H1 (cell line): ENCODE measurements around the gene COL27A1. TPM values are rescaled to one million over a fixed set of nuclear protein-coding genes. Genes with fewer than 3 reads are reported as not detected.
A peak's percentile ranks its signal among the peaks of the same experiment; 100 is the strongest.

Experiments used
- CTCF ChIA-PET: fragments of 300-600 bp; sonication (Branson Sonifier 250); formaldehyde crosslinking; loops from one replicate; lab custom pipeline; 2021; ENCODE audit not compliant: partially characterized antibody; lab: Charles Lee
- POLR2A ChIA-PET: fragments of 300-600 bp; sonication (Branson Sonifier 250); formaldehyde crosslinking; loops from one replicate; lab custom pipeline; 2021; ENCODE audit warnings: inconsistent platforms; ENCODE audit not compliant: partially characterized antibody; lab: Charles Lee
- DNase-seq, 2 experiments: peaks; one replicate each; pipeline versions ENCODE4 v3.0.0 to v3.0.0-alpha.2; 2010 to 2022; ENCODE audit warnings: low spot score in 2 of 2, low read depth in 1 of 2, mixed read lengths in 1 of 2
- FAIRE-seq: peaks from 2 replicates; lab custom pipeline; 2011; peaks lifted over from hg19 to GRCh38; lab: Jason Lieb, UNC
- H2AFZ ChIP-seq: 2 replicates; pipeline ENCODE4 v1.8.1; 2012; ENCODE audit warnings: low read length, inconsistent platforms
- H2AK5ac ChIP-seq: 2 replicates; pipeline ENCODE4 v1.6.1; 2013; ENCODE audit warnings: low read depth, low read length
- H2BK120ac ChIP-seq: replicated peaks from 2 replicates; pipeline ENCODE3; 2013; ENCODE audit warnings: low read depth, low read length, inconsistent platforms
- H2BK12ac ChIP-seq: 2 replicates; pipeline ENCODE4 v1.6.1; 2013; ENCODE audit warnings: low read depth, low read length
- H2BK15ac ChIP-seq: 2 replicates; pipeline ENCODE4 v1.6.1; 2013; ENCODE audit warnings: low read length
- H2BK20ac ChIP-seq: 2 replicates; pipeline ENCODE4 v1.6.1; 2013; ENCODE audit warnings: low read length
- H2BK5ac ChIP-seq: 2 replicates; pipeline ENCODE4 v1.6.1; 2013; ENCODE audit warnings: low read depth, low read length
- H3K14ac ChIP-seq: 2 replicates; pipeline ENCODE4 v1.6.1; 2013; ENCODE audit warnings: inconsistent platforms; ENCODE audit not compliant: insufficient read length
- H3K18ac ChIP-seq: 2 replicates; pipeline ENCODE4 v1.6.1; 2013; ENCODE audit warnings: low read length; ENCODE audit errors: extremely low read depth
- H3K23ac ChIP-seq: 2 replicates; pipeline ENCODE4 v1.6.1; 2013; ENCODE audit warnings: inconsistent platforms; ENCODE audit not compliant: insufficient read length
- H3K23me2 ChIP-seq: 2 replicates; pipeline ENCODE4 v1.6.1; 2013; ENCODE audit warnings: low read depth, low read length
- H3K27ac ChIP-seq: 2 replicates; pipeline ENCODE4 v1.6.1; 2011; ENCODE audit warnings: low read depth, low read length, inconsistent platforms
- H3K27me3 ChIP-seq, 4 experiments: replicated peaks in 1 of 4; 1 replicate in 1 of 4; 2 replicates in 3 of 4; pipeline versions ENCODE4 v1.6.1 to v1.8.1; 2011 to 2013; ENCODE audit warnings: low read length in 3 of 4, mild to moderate bottlenecking in 3 of 4, inconsistent platforms in 2 of 4, mixed read lengths in 2 of 4, moderate library complexity in 1 of 4; ENCODE audit not compliant: control insufficient read depth in 3 of 4, insufficient read depth in 3 of 4; ENCODE audit errors: extremely low read depth in 1 of 4
- H3K36me3 ChIP-seq, 4 experiments: 2 replicates each; pipeline versions ENCODE4 v1.6.1 to v1.8.1; 2011 to 2013; ENCODE audit warnings: mild to moderate bottlenecking in 4 of 4, low read length in 3 of 4, moderate library complexity in 2 of 4, control low read depth in 1 of 4, inconsistent platforms in 1 of 4; ENCODE audit not compliant: insufficient read depth in 4 of 4, control insufficient read depth in 2 of 4
- H3K4ac ChIP-seq: replicated peaks from 2 replicates; pipeline ENCODE3; 2013; ENCODE audit warnings: low read length, low read depth, mixed read lengths, inconsistent platforms; ENCODE audit not compliant: insufficient read length
- H3K4me1 ChIP-seq, 4 experiments: replicated peaks in 1 of 4; 1 replicate in 1 of 4; 2 replicates in 3 of 4; pipeline versions ENCODE4 v1.6.1 to v1.8.1; 2011 to 2013; ENCODE audit warnings: low read length in 3 of 4, inconsistent platforms in 2 of 4, mixed read lengths in 1 of 4; ENCODE audit not compliant: insufficient read depth in 4 of 4, control insufficient read depth in 3 of 4
- H3K4me2 ChIP-seq, 2 experiments: 2 replicates each; pipeline versions ENCODE4 v1.6.1 to v1.8.1; 2011 to 2013; ENCODE audit warnings: low read depth in 2 of 2, low read length in 2 of 2, control low read depth in 1 of 2, inconsistent platforms in 1 of 2, mild to moderate bottlenecking in 1 of 2; ENCODE audit not compliant: insufficient read depth in 1 of 2
- H3K4me3 ChIP-seq, 4 experiments: fragments of 200-600, 300-600 bp in 1 of 4; sonication (generic), shearing (Covaris generic), sonication (Bioruptor Twin) in 1 of 4; 2 replicates each; pipeline versions ENCODE4 v1.5.1 to v1.8.1; 2011 to 2016; ENCODE audit warnings: low read length in 4 of 4, low read depth in 3 of 4, control low read depth in 2 of 4, inconsistent platforms in 2 of 4, mild to moderate bottlenecking in 2 of 4, mixed read lengths in 1 of 4, moderate library complexity in 1 of 4; ENCODE audit not compliant: insufficient read depth in 2 of 4; ENCODE audit errors: extremely low read depth in 1 of 4
- H3K56ac ChIP-seq: replicated peaks from 2 replicates; pipeline ENCODE3; 2013; ENCODE audit warnings: low read depth, mild to moderate bottlenecking, mixed read lengths, low read length, inconsistent platforms; ENCODE audit not compliant: insufficient read length
- H3K79me1 ChIP-seq: 2 replicates; pipeline ENCODE4 v1.6.1; 2013; ENCODE audit warnings: low read depth, low read length, control low read depth
- H3K79me2 ChIP-seq, 2 experiments: 2 replicates each; pipeline versions ENCODE4 v1.6.1 to v1.8.1; 2012 to 2013; ENCODE audit warnings: low read length in 2 of 2, mild to moderate bottlenecking in 2 of 2, inconsistent platforms in 1 of 2; ENCODE audit not compliant: insufficient read depth in 2 of 2, control insufficient read depth in 1 of 2
- H3K9ac ChIP-seq, 4 experiments: replicated peaks in 1 of 4; 1 replicate in 1 of 4; 2 replicates in 3 of 4; pipeline versions ENCODE4 v1.6.1 to v1.8.1; 2011 to 2013; ENCODE audit warnings: low read depth in 3 of 4, low read length in 3 of 4, control low read depth in 2 of 4, mild to moderate bottlenecking in 2 of 4, moderate library complexity in 2 of 4, inconsistent platforms in 1 of 4; ENCODE audit errors: extremely low read depth in 1 of 4
- H3K9me3 ChIP-seq, 2 experiments: 2 replicates each; pipeline versions ENCODE4 v1.6.1 to v1.8.1; 2012 to 2013; ENCODE audit warnings: mild to moderate bottlenecking in 2 of 2, moderate library complexity in 2 of 2, control low read depth in 1 of 2, inconsistent platforms in 1 of 2, low read depth in 1 of 2, low read length in 1 of 2, mixed read lengths in 1 of 2; ENCODE audit not compliant: insufficient read depth in 2 of 2
- H4K20me1 ChIP-seq, 2 experiments: replicated peaks in 1 of 2; 2 replicates each; pipeline versions ENCODE3 to v1.8.1; 2011 to 2013; ENCODE audit warnings: inconsistent platforms in 2 of 2, low read length in 2 of 2, mild to moderate bottlenecking in 1 of 2; ENCODE audit not compliant: insufficient read depth in 2 of 2, control insufficient read depth in 1 of 2
- H4K5ac ChIP-seq: 2 replicates; pipeline ENCODE4 v1.6.1; 2013; ENCODE audit warnings: low read length, low read depth, mixed read lengths, inconsistent platforms; ENCODE audit not compliant: insufficient read length
- H4K8ac ChIP-seq: 2 replicates; pipeline ENCODE4 v1.8.0; 2013; ENCODE audit warnings: mild to moderate bottlenecking, moderate library complexity, low read length, inconsistent platforms; ENCODE audit not compliant: insufficient read depth; ENCODE audit errors: extremely low read depth
- H4K91ac ChIP-seq: replicated peaks from 2 replicates; pipeline ENCODE3; 2013; ENCODE audit warnings: low read length, mixed read lengths, inconsistent platforms; ENCODE audit not compliant: insufficient read length
- BACH1 ChIP-seq: IDR thresholded peaks from 2 replicates; pipeline ENCODE4 v1.6.1; 2012; ENCODE audit warnings: low read length, improper control_type of control experiment
- MAFK ChIP-seq: IDR thresholded peaks from 2 replicates; pipeline ENCODE4 v1.6.1; 2012; ENCODE audit warnings: low read depth, mild to moderate bottlenecking, improper control_type of control experiment, low read length
- WGBS, 2 experiments: shearing (Covaris generic) in 1 of 2; methylation state at CpG; one replicate each; pipeline versions ENCODE4 v1.1.6 to v1.1.7; 2013 to 2015; ENCODE audit warnings: low lambda C conversion rate in 2 of 2, mixed read lengths in 2 of 2, inconsistent platforms in 1 of 2, low coverage in 1 of 2, missing lambda C conversion rate in 1 of 2; ENCODE audit not compliant: insufficient replicate concordance in 2 of 2, insufficient coverage in 1 of 2, insufficient read length in 1 of 2; ENCODE audit errors: extremely low coverage in 1 of 2, missing lambda C conversion rate in 1 of 2; 5-methylcytosine and 5-hydroxymethylcytosine counted together
- polyA plus RNA-seq, 7 experiments: library from polyadenylated mRNA; depleted of rRNA in 3 of 7; stranded (reverse) in 5 of 7; unstranded in 2 of 7; fragments of >200 nt in 5 of 7; fragments of 200-250 nt in 2 of 7; gene quantifications; 1 replicate in 5 of 7; 2 replicates in 1 of 7; 4 replicates in 1 of 7; pipeline versions ENCODE4 v1.2.1 to v1.2.3, GENCODE V29; 2011 to 2013; ENCODE audit warnings: missing spikeins in 2 of 7, mixed read lengths in 2 of 7
- total RNA-seq: library from RNA; stranded (reverse); fragmentation: NEBNext Ultra II Directional; extraction: Animal tissue kit (Norgen Biotek cat#: 25700); gene quantifications from 2 replicates; pipeline ENCODE4 v1.2.1, GENCODE V29; 2021
- TF ChIP-seq, protein P1 (sequence below): IDR thresholded peaks from 2 replicates; pipeline ENCODE4 v1.6.1; 2012; ENCODE audit warnings: low read length, inconsistent platforms

Gene COL27A1
- total and polyA plus RNA-seq, 2 of the 8 experiments (the other 6 are each of a cell fraction or from before 2014, with no cell fraction given): 15.1 to 22.8 TPM

DNA sequence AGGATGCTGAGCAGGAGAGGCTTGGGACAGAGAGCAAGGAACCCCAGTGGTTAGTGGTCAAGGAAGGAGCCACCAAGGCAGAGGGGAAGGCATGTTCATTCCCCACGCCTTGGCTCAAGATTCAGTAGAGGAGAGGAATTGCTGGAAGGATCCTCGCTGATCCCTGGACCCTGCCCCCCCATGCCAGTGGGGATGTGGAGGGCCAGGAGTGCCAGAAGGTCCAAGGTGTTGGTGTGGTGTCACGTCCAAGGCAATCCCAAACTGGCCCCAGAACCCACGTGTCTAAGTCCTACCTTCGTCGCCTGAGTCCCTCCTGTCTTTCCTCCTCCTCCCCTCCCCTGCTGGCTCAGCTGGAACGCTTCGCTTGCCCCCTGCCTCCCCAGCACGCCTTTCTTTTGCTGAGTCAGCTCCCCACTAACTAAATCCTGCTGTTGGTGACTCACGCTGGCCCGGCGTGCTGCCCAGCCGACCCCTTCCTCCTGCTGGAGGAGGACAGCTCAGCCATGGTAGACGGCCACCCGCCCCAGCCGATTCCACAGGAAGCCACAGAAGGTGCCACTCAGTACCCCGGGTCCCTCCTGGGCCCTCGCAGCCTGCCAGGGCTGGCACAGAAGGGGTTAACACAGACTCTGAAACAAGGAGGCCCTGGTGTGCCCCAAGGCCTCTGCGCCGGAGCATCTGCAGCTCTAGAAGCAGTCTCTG lies 130.0 kb downstream of the COL27A1 start:
- Histone ChIP-seq H3K4me1 (peaks cover 0 to 20% (median 4%) of the 10 kb centered on the region in 4 experiments; a peak in 5 of 7 replicates), H2BK20ac (no peak overlapping the region), H3K79me2 (no peaks in the 10 kb centered on the region), H3K4me2 (no peak overlapping the region), H3K27ac (no peak overlapping the region), H2BK5ac (no peak overlapping the region), H3K4me3 (no peak overlapping the region), H2BK12ac (no peak overlapping the region), H2BK120ac (no peak overlapping the region), H3K23ac (no peak overlapping the region), H3K23me2 (no peaks in the 10 kb centered on the region), H4K5ac (no peak overlapping the region), H3K9ac (no peak overlapping the region), H4K8ac (no peak overlapping the region), H4K91ac (no peak overlapping the region), H3K4ac (no peak overlapping the region), H2AFZ (no peak overlapping the region), H2BK15ac (no peak overlapping the region), H3K79me1 (no peaks in the 10 kb centered on the region), H2AK5ac (no peak overlapping the region), H3K18ac (no peak overlapping the region; the same call in 1 of the 2 replicates), H3K9me3 (no peaks in the 10 kb centered on the region), H3K36me3 (peaks cover 0 to 4% (median 0%) of the 10 kb centered on the region in 4 experiments; a peak in 1 of 8 replicates), H4K20me1 (peaks cover 0 to 1% of the 10 kb centered on the region in 2 experiments), H3K14ac (no peak overlapping the region), H3K56ac (no peak overlapping the region), H3K27me3 (no peaks in the 10 kb centered on the region)
- FAIRE-seq (no peak), DNase-seq (no peak)
- 81% methylated on average over 18 of the region's 20 CpGs; no CpG with 5 or more reads in 1 of the 2 experiments for WGBS, 2 experiments
- CTCF ChIA-PET: interaction anchor here (0.6 to 2.9 kb wide), 10 partner anchors 8 to 202 kb away, joined by 3 to 20 read pairs (median 5); partner anchors contain the start of genes COL27A1 and KIF12
- peak; percentile 91 for TF ChIP-seq BACH1
- TF ChIP-seq, protein P1, sequence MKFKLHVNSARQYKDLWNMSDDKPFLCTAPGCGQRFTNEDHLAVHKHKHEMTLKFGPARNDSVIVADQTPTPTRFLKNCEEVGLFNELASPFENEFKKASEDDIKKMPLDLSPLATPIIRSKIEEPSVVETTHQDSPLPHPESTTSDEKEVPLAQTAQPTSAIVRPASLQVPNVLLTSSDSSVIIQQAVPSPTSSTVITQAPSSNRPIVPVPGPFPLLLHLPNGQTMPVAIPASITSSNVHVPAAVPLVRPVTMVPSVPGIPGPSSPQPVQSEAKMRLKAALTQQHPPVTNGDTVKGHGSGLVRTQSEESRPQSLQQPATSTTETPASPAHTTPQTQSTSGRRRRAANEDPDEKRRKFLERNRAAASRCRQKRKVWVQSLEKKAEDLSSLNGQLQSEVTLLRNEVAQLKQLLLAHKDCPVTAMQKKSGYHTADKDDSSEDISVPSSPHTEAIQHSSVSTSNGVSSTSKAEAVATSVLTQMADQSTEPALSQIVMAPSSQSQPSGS: no peak
- TF ChIP-seq MAFK: peak; percentile 87; the same call in 1 of the 2 replicates
- POLR2A ChIA-PET: no interaction called here
